Stimulated activated naive CD8-positive, alpha-beta T cell treated with anti-CD3 and anti-CD28 coated beads, Interleukin-15, Interleukin-2, amounts not matched to agents 100 ng/mL and 50 ng/mL, for 24 hours (primary cell): ENCODE data around the gene NCDN.

Experiments used
- H3K27ac Mint-ChIP-seq: one replicate; pipeline ENCODE4 v1.8.0; 2021; ENCODE audit warnings: mild to moderate bottlenecking, mixed read lengths
- H3K27me3 Mint-ChIP-seq: one replicate; pipeline ENCODE4 v1.8.0; 2021; ENCODE audit warnings: mixed read lengths
- H3K36me3 Mint-ChIP-seq: one replicate; pipeline ENCODE4 v1.8.0; 2021; ENCODE audit warnings: low read depth, mixed read lengths
- H3K4me1 Mint-ChIP-seq: one replicate; pipeline ENCODE4 v1.8.0; 2021; ENCODE audit warnings: low read depth, mixed read lengths
- H3K4me3 Mint-ChIP-seq: one replicate; pipeline ENCODE4 v1.8.0; 2021; ENCODE audit warnings: mild to moderate bottlenecking, mixed read lengths
- H3K9me3 Mint-ChIP-seq: one replicate; pipeline ENCODE4 v1.8.0; 2021; ENCODE audit warnings: mixed read lengths

The NCDN gene

DNA sequence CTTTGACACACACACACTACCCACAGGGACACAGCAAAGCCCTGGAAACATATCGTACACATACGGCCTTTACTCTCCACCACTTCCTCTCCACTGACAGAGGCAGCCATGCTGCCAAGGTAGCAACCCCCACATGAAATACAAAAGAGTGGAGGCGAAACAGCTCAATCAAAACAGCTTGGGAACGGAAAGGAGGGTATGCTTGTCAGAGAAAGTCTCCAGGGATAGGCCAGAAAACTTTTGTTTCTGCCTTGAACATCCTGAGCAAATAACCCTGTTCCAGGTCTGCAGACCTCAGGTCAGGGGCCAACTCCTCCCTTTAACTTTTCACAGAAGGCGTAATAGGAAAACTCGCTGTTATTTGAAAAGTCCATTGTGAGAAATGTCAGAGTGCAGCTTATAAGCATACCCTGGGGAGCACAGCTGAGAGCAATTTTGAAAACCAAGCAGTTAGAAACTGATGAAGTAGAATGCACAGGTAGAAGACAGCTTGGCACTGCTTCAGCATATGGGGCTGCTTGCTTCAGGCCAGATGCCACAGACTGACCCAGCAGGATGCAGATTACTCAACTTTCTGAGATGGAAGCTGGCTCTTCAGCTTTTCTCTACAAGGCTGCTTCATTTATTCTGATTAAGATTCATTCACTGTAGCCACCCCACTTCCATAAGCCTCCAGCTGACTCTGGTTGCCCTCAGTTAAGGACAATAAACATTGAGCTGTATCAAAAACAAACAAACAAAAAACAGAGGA, 18.4 kb upstream of the NCDN start:
- peaks cover 81% of the 10 kb centered on the region for H3K4me1 Mint-ChIP-seq
- H3K9me3 Mint-ChIP-seq = no peaks in the 10 kb centered on the region
- peaks cover 28% of the 10 kb centered on the region for H3K36me3 Mint-ChIP-seq
- H3K27me3 Mint-ChIP-seq = no peaks in the 10 kb centered on the region
- H3K4me3 Mint-ChIP-seq = peak overlapping the region; percentile 65
- H3K27ac Mint-ChIP-seq = peak overlapping the region; percentile 91

DNA sequence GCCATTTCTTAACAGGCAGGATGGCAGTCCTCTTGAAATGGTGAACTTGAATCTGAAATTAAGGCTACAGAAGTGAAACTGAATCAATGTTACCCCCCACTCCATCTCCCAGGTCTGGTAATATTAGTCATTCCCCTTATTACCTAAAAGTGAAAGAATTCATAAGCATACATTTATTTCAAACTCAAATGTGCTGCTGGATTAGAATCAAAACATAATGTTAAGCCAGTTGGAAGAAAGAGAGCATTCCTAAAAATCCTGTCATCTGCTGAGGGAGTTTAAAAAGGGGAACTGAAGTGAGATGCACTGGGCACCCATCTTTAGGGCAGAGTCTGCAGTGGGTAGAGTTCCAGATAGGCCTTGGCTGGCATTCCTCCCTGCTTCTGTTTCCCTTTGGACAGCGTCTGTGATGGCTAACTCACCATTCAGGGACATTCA, 17.8 kb upstream of the NCDN start:
- Mint-ChIP-seq H3K9me3 (no peaks in the 10 kb centered on the region), H3K4me3 (peak overlapping the region; percentile 65), H3K4me1 (peaks cover 84% of the 10 kb centered on the region)

GRCh38 chr1:35544976-35545375, 12.6 kb upstream of the NCDN start:
- peaks cover 47% of the 10 kb centered on the region for H3K4me1 Mint-ChIP-seq
- peaks cover 46% of the 10 kb centered on the region for H3K36me3 Mint-ChIP-seq
- H3K4me3 Mint-ChIP-seq = no peak overlapping the region
- H3K27me3 Mint-ChIP-seq = no peaks in the 10 kb centered on the region
- H3K9me3 Mint-ChIP-seq = no peaks in the 10 kb centered on the region
- H3K27ac Mint-ChIP-seq = peak overlapping the region; percentile 64

More for the DNA sequence above, 17.8 kb upstream of the NCDN start:
- Mint-ChIP-seq H3K27ac (peak overlapping the region; percentile 91), H3K36me3 (peaks cover 27% of the 10 kb centered on the region), H3K27me3 (no peaks in the 10 kb centered on the region)

DNA sequence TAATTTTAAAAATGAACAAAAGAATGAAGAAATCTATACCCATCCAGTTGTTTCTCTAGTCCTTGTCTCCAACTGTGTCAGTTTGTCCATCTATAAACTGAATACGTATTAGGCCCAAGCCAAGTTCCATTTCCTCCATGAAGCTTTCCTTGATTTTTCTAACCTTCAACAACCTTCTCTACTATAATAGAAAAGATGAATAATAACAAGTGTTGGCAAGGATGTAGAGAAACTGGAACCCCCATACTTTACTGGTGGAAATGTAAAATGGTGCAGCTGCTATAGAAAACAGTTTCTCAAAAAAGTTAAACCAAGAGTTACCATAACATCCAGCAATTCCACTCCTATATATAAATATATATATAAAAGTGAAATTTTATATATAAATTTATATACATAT, 11.0 kb upstream of the NCDN start:
- Mint-ChIP-seq H3K27ac (no peak overlapping the region), H3K36me3 (peaks cover 52% of the 10 kb centered on the region), H3K4me3 (no peak overlapping the region), H3K9me3 (no peaks in the 10 kb centered on the region), H3K4me1 (peaks cover 36% of the 10 kb centered on the region), H3K27me3 (no peaks in the 10 kb centered on the region)

GRCh38 chr1:35553851-35554250, 3.7 kb upstream of the NCDN start:
- H3K36me3 Mint-ChIP-seq = peaks cover 43% of the 10 kb centered on the region
- H3K4me1 Mint-ChIP-seq = peaks cover 40% of the 10 kb centered on the region
- no peaks in the 10 kb centered on the region for H3K9me3 Mint-ChIP-seq
- H3K27me3 Mint-ChIP-seq = no peaks in the 10 kb centered on the region
- no peak overlapping the region for H3K27ac Mint-ChIP-seq
- no peak overlapping the region for H3K4me3 Mint-ChIP-seq

DNA sequence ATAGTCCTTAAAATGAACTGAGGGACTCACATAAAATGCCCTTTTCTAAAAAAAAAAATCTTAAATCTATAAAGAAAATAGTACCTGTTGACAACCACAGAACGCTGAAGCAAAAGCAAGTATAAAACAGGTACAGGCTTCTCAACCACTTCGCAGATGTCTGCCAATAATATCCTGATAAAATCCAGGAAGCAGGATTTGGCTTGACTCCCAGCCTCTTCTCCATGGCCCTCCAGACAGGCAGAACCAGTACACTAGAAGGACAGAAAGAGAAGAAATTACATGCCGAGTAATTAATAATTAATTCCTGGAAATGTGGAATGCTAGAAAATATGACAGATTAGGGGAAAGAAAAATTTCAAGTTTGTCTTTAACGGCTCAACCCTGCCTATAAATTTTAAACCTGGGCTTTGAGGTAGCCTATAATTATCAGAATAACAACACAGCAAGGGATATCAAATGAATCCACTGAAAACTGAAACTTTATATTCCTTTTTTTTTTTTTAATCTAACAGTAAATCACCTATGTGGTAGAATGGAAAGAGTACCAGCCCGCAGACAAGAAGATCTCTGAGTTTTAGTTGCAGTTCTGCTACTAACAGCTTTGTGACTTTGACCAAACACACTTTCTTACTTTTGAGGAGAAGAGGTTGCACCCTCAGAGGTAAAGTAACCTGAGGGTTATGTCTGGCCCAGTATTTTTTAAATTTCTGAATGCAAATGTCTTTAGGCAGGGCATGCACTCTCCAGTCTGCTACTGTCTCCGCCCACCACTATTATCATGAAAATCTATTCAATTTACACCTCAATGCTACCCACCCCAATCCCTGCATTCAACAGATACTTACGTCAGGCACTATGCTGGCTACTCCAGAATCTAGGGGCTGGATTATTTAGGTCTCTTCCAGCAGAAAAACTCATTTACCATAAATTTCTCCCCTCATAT, 3.1 kb upstream of the NCDN start:
- Mint-ChIP-seq H3K4me1 (peaks cover 47% of the 10 kb centered on the region), H3K4me3 (no peak overlapping the region), H3K27me3 (no peaks in the 10 kb centered on the region)

DNA sequence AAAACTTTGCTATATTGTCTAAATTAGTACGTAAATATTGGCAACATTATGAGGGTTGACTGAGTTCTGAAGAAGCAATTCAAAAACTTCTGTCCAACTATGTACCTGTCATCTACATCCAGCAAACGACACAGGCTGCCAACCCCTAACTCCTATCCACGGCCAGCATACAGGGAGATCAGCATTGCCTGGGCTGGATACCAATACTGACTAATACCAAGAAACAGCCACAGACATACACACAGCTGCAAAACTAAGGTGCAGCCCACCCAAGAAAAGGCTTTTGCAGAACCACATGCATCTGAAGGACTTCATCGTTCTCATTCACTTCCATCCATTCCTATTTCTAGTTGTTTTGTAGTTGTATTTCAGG, 2.4 kb upstream of the NCDN start:
- H3K4me3 Mint-ChIP-seq = peak overlapping the region; percentile 95
- peak overlapping the region; percentile 46 for H3K27ac Mint-ChIP-seq
- H3K4me1 Mint-ChIP-seq = peaks cover 51% of the 10 kb centered on the region
- H3K9me3 Mint-ChIP-seq = no peaks in the 10 kb centered on the region
- H3K27me3 Mint-ChIP-seq = no peaks in the 10 kb centered on the region
- H3K36me3 Mint-ChIP-seq = peaks cover 29% of the 10 kb centered on the region

More for the DNA sequence above, 3.1 kb upstream of the NCDN start:
- Mint-ChIP-seq H3K27ac (no peak overlapping the region), H3K36me3 (peaks cover 36% of the 10 kb centered on the region), H3K9me3 (no peaks in the 10 kb centered on the region)

DNA sequence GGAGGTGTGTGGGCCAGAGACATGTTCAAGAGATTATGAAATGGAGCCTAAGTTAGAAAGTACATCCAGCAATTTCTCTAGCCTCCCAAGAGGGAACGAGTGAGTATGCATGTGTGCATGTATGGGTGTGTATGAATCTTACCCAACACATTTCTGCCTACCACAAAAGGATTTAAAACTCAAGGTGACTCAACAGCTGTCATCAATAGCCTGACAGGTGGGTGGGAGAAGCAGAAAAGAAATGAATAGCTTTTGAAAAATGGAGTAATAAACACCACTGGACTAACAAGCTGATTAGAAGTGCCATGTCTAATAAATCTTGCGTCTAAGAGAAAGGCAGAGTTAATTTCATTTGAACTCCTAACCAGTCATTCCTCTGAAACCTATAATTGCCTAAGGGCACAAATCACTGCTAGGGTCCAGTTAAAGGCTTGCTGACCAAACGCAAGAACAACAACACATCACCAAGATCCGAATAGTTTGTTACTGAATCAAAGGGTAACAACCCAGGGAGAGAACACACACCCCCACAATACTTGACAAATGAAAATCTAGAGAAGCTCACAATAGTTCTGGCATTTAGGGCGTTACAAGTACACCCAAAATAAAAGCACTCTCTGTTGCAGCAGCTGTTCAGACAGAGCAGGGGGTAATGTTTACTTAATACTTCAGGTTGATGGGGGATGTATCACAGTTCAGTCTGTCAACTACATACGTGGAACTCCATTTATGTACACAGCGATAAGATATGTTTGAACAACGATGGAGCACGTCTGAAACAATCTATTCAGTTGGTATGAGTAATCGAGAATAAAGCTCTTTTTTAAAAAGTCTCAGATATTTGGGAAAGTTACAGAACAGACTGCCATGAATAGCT, 1.8 kb upstream of the NCDN start:
- Mint-ChIP-seq H3K27ac (peak overlapping the region; percentile 80), H3K4me3 (peak overlapping the region; percentile 95), H3K9me3 (no peaks in the 10 kb centered on the region), H3K27me3 (no peaks in the 10 kb centered on the region), H3K36me3 (peaks cover 26% of the 10 kb centered on the region), H3K4me1 (peaks cover 51% of the 10 kb centered on the region)

DNA sequence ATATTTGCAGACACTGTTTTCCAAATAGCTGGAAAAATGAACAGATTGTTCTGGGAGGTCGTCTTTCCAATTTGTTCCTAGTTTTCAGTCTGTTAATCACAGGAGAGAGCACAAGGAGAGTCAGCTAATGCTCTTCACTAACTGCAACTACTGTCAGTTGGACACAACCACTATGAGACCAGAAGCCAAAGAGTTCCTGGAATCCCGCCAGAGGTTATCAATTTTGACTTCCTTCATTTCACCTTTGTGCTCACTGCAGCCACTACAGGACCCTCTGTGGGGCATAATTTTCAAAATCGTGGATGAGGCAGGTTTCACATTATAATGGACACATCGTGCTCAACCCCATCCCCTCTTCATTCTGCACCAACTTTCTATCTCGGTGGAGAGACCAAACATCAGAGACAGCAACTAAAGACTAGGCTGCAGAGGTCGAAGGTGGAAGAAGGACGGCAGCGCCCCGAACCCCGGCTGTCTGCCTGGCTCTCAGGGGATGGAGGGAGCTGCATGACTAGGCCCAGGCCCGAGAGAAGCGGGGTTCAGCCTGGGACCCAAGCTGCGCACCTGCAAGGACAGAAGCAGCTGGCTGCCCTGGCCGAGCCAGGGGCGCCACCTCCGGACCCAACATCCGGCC, 998 bp upstream of the NCDN start:
- peak overlapping the region; percentile 95 for H3K4me3 Mint-ChIP-seq
- H3K36me3 Mint-ChIP-seq = peaks cover 24% of the 10 kb centered on the region
- no peaks in the 10 kb centered on the region for H3K27me3 Mint-ChIP-seq
- peaks cover 51% of the 10 kb centered on the region for H3K4me1 Mint-ChIP-seq
- no peaks in the 10 kb centered on the region for H3K9me3 Mint-ChIP-seq
- peak overlapping the region; percentile 80 for H3K27ac Mint-ChIP-seq

DNA sequence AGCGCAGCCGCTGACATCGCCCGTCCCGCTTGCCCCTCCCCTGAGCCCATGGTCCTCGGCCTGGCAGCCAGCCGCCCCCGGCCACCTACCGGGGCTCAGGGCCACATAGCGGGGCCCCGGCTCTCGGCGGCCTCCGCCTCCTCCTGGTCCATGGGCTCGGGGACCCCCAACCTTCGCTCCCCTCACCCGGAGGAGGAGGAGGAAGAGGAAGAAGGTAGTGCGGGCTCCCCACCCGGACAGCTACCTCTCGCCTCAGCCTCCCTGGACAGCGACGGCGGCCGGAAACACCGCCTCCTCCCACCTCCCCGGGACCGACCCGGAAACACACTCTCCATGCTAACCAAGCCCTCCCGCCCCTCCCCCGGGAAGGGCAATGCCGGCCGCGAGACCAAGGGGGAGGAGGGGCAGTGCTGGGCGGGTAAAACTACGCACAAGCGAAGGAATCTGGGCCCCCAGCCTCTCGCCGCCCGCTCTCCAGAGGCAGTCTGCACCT, 435 bp upstream of the NCDN start, which contains the start of gene KIAA0319L:
TSS of gene KIAA0319L (minus strand) at position 286 of the 493 bp plus-strand sequence. CDS start 2,912 bp downstream, outside the sequence.
- peaks cover 18% of the 10 kb centered on the region for H3K36me3 Mint-ChIP-seq
- H3K9me3 Mint-ChIP-seq = no peaks in the 10 kb centered on the region

DNA sequence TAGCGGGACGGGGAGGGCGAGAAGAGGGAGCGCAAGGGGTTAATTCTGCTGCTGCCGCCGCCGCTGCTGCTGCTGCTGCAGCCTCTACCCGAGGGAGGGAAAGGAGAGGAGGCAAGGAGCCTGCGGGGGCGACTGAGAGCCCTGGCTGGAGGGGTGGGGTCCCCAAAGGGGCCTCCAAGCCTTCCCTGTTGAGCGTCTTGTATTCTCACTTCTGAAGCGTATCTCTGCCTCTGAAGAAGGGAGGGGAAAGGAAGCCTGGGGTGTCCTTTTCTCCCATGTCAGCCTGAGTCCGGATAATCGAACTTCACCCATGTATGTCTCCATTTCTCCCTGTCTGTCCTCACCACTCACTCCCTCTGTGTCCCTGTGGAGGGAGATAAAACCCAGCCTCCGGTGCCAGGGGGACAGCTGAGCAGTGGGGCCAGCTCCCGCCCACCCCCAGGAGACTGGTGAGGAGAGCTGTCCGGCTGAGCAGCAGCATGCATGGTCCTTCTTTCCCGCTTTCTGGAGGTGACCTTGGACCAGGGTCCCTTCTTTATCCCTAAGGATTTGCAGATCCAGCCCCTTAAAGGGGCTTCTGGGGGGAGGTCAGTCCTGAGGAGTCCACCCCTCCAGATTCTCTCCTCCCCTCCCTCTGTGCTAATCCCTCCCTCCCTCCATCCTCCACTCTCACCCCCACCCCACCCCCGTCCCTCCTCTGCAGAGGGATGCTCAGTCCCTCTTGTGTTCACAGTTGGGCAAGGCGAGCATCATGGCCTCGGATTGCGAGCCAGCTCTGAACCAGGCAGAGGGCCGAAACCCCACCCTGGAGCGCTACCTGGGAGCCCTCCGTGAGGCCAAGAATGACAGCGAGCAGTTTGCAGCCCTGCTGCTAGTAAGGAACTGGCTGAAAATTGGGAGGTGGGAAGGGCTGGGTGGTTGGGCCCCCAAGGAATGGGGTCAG, 1.0 kb downstream of the NCDN start:
- peaks cover 9% of the 10 kb centered on the region for H3K36me3 Mint-ChIP-seq

More for the DNA sequence above, 435 bp upstream of the NCDN start, which contains the start of gene KIAA0319L:
- Mint-ChIP-seq H3K4me3 (peak within 1 kb of the TSS; percentile 95), H3K27me3 (no peaks in the 10 kb centered on the region), H3K27ac (peak within 1 kb of the TSS; percentile 96), H3K4me1 (peaks cover 51% of the 10 kb centered on the region)

GRCh38 chr1:35559317-35559944, 1.8 kb downstream of the NCDN start:
- Mint-ChIP-seq H3K4me1 (peaks cover 44% of the 10 kb centered on the region), H3K4me3 (peak overlapping the region; percentile 95), H3K27ac (peak overlapping the region; percentile 49), H3K36me3 (peaks cover 8% of the 10 kb centered on the region), H3K9me3 (no peaks in the 10 kb centered on the region), H3K27me3 (no peaks in the 10 kb centered on the region)

More for the DNA sequence above, 1.0 kb downstream of the NCDN start:
- Mint-ChIP-seq H3K27ac (peak overlapping the region; percentile 96), H3K9me3 (no peaks in the 10 kb centered on the region), H3K27me3 (no peaks in the 10 kb centered on the region), H3K4me1 (peaks cover 48% of the 10 kb centered on the region), H3K4me3 (peak overlapping the region; percentile 95)
